Mucosa of stomach (tissue), 1 donor: ENCODE results near the gene WDR77.

Source experiments
- H3K27me3 ChIP-seq: one replicate; pipeline ENCODE4 v1.7.0; 2013; ENCODE audit warnings: mild to moderate bottlenecking, low read length; ENCODE audit not compliant: control insufficient read depth, insufficient read depth
- H3K36me3 ChIP-seq: one replicate; pipeline ENCODE4 v1.7.0; 2013; ENCODE audit warnings: low read length; ENCODE audit not compliant: control insufficient read depth, insufficient read depth
- H3K4me1 ChIP-seq: one replicate; pipeline ENCODE4 v1.7.0; 2013; ENCODE audit warnings: mild to moderate bottlenecking, low read length; ENCODE audit not compliant: control insufficient read depth, insufficient read depth
- H3K4me3 ChIP-seq: one replicate; pipeline ENCODE4 v1.7.0; 2013; ENCODE audit warnings: low read length
- H3K9ac ChIP-seq: one replicate; pipeline ENCODE4 v1.7.0; 2013; ENCODE audit warnings: mild to moderate bottlenecking, low read length, moderate library complexity
- H3K9me3 ChIP-seq: one replicate; pipeline ENCODE4 v1.7.0; 2013; ENCODE audit warnings: mild to moderate bottlenecking, low read length, moderate library complexity; ENCODE audit not compliant: control insufficient read depth
- donor health status: Pancreatic carcinoma.

The WDR77 gene

DNA sequence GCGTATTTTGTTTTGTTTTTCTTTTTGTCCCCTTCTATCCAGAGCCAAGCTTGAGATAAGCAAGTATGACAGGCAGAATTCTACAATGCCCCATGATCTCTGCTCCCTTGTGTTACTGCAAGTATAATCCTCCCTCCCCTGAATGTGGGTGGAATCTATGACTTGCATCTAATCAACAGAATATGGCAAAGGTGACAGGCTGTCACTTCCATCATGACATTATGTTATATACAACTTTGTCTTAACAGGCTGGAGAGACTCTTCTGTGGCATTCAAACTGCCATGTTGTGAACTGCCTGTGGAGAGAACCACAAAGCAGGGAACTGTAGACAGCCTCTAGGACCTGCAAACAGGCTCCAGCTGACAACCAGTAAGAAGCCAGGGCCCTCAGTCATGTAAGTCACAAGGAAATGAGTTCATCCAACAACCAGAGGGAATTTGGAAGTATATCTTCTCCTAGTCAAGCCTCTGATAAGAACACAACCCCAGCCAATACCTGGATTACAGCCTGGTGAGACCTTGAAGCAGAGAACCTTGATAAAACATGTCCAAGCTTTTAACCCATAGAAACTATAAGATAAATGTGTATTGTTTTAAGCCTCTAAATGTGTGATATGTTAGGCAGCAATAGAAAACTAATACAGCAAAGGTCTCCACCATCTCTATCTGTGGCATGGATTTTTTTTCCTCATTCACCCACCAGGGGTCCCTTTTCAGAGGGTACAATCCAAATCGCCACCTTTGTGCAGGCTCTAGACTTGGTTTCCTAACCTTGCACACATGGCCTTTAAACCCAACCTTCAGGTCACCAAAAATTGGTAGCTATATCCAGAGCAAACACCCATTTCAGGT is 19.0 kb upstream of the WDR77 start:
- H3K36me3 ChIP-seq = no peaks in the 10 kb centered on the region
- no peak overlapping the region for H3K9ac ChIP-seq
- no peak overlapping the region for H3K4me3 ChIP-seq
- no peaks in the 10 kb centered on the region for H3K4me1 ChIP-seq
- H3K9me3 ChIP-seq = no peaks in the 10 kb centered on the region
- H3K27me3 ChIP-seq = no peaks in the 10 kb centered on the region

DNA sequence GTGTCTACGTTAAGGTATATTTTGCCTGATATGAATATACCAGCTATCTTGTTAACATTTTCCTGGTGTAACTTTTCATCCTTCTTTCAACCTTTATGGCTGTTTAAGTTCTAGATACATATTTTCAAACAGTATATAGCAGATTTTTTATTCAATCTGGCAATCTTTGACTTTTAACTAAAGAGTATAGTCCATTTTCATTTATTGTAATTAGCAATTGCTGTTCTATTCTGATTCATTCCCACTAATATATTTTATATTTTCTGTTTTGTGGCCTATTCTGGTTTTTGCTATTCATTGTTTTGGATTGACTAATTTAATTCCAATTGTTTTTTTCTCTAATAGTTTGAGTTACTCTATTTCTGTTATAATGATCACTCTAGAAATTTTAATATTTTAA is 17.4 kb upstream of the WDR77 start:
- Histone ChIP-seq H3K27me3 (no peaks in the 10 kb centered on the region), H3K36me3 (no peaks in the 10 kb centered on the region), H3K4me1 (no peaks in the 10 kb centered on the region)

DNA sequence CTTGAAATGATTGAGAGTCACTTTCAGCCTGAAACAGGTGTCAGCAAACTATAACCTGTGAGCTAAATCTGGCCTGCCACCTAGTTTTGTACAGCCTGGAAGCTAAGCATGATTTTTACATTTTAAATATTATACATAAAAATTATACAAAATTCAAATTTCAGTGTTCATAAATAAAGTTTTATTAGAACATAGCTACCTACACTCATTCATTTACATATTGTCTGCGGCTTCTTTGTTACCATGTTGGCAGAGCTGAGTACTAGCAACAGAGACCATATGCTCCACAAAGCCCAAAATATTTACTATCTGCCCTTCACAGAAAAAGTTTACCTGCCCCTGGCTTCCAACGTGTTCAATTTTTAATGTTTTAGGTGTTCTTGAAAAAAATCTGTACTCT is 16.7 kb upstream of the WDR77 start:
- H3K27me3 ChIP-seq = no peaks in the 10 kb centered on the region
- H3K9me3 ChIP-seq = no peaks in the 10 kb centered on the region
- no peak overlapping the region for H3K9ac ChIP-seq
- H3K4me1 ChIP-seq = no peaks in the 10 kb centered on the region
- no peak overlapping the region for H3K4me3 ChIP-seq
- no peaks in the 10 kb centered on the region for H3K36me3 ChIP-seq

More for the DNA sequence above, 17.4 kb upstream of the WDR77 start:
- Histone ChIP-seq H3K4me3 (no peak overlapping the region), H3K9ac (no peak overlapping the region), H3K9me3 (no peaks in the 10 kb centered on the region)

DNA sequence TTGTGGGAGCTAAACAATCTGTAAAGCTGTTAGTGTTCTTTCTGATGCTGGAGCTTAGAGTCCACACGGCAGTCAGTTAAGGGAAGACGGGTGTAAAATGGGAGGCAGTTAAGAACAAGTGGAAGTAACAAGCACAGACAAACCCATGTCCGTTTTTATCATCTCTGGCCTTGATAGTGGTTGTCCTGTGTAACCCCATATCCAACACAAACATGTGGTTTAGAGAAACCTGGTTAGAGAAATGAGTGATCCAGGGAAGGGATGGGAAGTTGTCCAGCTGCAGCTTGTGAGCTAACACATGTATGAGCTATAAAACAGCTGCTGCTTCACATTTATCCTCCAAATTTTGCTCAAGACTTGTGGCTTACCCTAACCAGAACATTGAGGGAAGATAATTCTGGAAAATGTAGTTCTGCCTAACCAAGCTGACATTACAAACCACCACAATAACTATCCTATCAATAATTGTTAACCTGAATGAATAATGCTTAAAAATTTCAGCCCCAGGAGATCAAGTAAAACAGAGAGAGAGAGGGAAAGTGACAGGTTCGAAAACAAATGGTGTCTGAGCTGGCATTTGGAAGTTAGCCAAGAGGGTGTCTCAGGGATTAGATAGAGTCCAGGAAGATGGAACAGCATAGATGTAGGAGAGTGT is 14.1 kb upstream of the WDR77 start:
- Histone ChIP-seq H3K9ac (no peak overlapping the region), H3K4me3 (no peak overlapping the region), H3K27me3 (no peaks in the 10 kb centered on the region), H3K4me1 (no peaks in the 10 kb centered on the region), H3K36me3 (no peaks in the 10 kb centered on the region), H3K9me3 (no peaks in the 10 kb centered on the region)

DNA sequence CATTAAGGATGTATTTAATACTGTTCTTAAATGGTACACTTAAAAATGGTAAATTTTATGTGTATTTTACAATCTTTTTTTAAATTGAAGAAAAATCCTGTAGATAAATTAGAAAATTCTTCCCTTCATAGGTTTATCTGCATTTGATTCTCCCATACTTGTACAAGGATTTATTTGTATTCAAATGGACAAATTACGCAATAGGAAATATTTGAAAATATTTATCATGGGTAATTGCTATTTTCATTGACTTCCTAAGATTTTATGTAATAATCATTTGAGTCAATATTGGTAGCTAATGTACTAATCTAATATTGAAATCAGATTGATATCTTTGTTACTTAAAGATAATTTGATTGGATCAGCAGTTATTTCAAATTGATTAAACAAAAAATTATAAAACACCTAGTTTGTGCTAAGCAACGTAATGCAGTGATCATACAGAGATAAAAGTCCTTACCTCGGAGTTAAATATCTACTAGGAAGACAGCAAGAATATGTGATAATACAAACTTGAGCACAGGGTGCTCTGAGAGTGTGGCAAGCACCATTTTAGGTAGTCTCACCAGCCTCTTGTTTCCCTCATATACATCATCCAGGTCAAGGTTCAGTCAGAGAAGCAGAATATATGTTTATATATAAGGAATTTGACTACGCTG is 13.4 kb upstream of the WDR77 start:
- Histone ChIP-seq H3K9me3 (no peaks in the 10 kb centered on the region), H3K27me3 (no peaks in the 10 kb centered on the region), H3K36me3 (no peaks in the 10 kb centered on the region), H3K9ac (no peak overlapping the region), H3K4me3 (no peak overlapping the region), H3K4me1 (no peaks in the 10 kb centered on the region)

DNA sequence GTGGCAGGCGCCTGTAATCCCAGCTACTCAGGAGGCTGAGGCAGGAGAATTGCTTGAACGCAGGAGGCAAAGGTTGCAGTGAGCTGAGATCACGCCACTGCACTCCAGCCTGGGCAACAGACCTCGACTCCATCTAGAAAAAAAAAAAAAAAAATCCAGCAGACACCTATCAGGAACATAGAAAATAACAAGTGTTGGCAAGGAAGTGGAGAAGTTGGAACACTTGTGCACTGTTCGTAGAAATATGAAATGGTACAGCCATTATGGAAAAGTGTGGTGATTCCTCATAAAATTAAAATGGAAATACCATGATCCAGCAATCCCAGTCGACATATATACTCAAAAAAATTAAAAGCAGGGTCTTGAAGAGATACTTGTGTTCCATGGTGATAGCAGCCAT is 12.7 kb upstream of the WDR77 start:
- H3K36me3 ChIP-seq = no peaks in the 10 kb centered on the region

DNA sequence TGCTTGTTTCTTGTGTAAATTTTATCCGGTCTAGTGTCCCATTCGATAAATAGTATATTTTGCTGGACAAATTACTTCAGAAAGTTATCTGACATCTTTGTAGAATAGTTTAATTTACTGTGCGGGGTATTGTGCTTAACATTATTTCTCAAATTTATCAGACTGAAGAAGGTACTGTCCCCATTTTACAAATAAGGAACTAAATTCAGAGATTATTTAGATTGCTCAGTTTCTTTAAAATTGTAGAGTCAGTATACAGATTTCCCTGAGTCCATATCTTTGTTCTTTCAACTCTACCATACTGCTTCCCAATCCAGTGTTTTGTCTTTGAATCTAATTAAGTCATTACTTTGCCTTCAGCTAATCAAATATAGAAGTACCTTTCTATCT is 6.6 kb upstream of the WDR77 start:
- Histone ChIP-seq H3K4me1 (peaks cover 2% of the 10 kb centered on the region), H3K4me3 (no peak overlapping the region), H3K9me3 (no peaks in the 10 kb centered on the region), H3K36me3 (no peaks in the 10 kb centered on the region), H3K9ac (no peak overlapping the region), H3K27me3 (no peaks in the 10 kb centered on the region)

More for the DNA sequence above, 12.7 kb upstream of the WDR77 start:
- H3K9me3 ChIP-seq = no peaks in the 10 kb centered on the region
- no peak overlapping the region for H3K9ac ChIP-seq
- no peaks in the 10 kb centered on the region for H3K27me3 ChIP-seq
- H3K4me1 ChIP-seq = no peaks in the 10 kb centered on the region
- H3K4me3 ChIP-seq = no peak overlapping the region

DNA sequence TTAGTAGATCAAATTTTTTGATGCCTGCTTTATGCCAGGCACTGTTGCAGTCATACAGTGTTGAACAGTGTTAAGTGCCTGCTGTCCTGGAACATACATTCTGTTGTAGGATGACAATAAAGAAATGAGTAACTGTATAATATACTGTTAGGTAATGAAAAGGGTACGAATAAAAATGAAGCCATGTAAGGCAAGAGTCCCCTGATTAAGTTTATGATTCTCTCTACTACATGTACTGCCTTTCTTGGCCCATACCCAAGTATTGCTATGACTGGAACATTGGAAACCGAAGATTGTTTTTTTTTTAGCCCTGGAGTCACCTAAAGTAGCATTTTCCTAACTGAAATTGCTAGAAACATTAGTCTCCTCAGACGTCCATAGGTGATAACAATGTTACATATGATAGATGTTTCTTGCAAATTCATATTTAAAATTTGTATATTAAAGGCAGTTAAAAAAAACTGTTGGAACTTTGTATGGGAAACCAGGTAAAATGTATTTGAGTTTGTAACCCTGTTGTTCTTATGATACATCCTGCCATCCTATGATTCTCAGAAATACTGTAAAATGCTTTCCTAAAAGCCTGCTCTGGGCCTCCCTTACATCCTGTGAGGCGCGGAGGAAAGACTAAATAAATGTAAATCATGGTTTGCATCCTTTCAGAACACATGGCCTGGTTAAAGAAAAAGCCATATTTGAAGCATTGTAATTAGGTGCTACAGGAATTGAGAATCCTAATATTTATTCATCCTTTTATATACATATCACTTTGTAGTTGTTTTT is 6.0 kb upstream of the WDR77 start:
- Histone ChIP-seq H3K9ac (no peak overlapping the region), H3K27me3 (no peaks in the 10 kb centered on the region), H3K9me3 (no peaks in the 10 kb centered on the region), H3K36me3 (no peaks in the 10 kb centered on the region), H3K4me1 (peaks cover 8% of the 10 kb centered on the region), H3K4me3 (no peak overlapping the region)

DNA sequence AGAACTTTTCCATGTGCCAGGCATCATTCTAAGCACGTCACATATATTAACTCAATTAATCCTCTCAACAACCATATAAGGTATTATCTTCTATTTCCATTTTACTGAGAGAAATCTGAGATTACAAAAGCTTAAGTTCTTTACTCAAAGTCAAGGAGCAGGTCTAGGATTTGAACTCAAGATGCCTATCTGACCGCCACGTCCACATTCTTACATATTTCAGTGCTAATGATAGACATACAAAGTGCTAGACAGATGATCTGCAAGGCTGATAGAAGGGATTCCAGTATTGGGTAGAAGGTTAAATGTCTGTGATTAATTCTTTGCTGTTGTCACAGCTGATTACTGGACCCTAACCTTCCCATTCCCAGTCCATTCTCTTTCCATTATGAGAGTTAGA is 4.7 kb upstream of the WDR77 start:
- Histone ChIP-seq H3K27me3 (no peaks in the 10 kb centered on the region), H3K4me1 (peaks cover 10% of the 10 kb centered on the region), H3K36me3 (no peaks in the 10 kb centered on the region), H3K9me3 (no peaks in the 10 kb centered on the region), H3K4me3 (no peak overlapping the region), H3K9ac (no peak overlapping the region)

DNA sequence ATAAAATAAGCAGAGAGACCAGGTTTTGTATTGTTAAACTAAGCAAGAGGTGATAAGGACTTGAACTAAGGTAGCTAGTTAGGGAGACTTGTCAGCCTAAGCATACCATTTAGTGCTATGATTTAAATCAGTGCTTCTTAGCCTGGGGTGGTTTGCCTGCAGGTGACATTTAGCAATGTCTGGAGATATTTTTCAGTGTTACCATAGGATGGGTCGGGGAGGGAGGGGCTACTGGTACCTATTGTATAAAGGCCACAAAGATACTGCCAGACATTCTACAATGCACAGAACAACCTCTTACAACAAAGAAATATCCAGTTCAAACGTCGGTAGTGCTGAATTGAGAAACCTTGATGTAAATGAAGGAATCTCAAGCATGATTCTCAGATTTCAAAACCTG is 3.5 kb upstream of the WDR77 start:
- Histone ChIP-seq H3K9me3 (no peaks in the 10 kb centered on the region), H3K36me3 (no peaks in the 10 kb centered on the region), H3K9ac (no peak overlapping the region), H3K4me1 (peaks cover 14% of the 10 kb centered on the region), H3K27me3 (no peaks in the 10 kb centered on the region), H3K4me3 (no peak overlapping the region)

DNA sequence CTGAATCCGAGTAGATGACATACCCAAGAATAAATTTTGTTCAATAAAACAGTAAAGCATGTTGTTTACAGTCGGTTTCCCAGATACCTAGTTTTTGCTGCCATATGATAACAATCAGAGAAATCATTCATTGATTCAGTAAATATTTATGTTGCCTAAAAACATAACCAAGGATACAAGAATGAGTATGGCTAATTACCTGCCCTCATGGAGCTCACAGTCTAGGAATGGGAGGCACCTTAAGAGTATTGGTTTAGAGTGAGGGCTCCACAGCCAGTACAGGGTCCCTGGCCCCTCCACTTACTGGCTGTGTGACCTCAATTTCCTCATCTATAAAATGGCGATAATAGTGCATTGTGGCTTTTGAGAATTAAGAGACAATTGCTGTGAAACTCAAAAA is 1.1 kb upstream of the WDR77 start:
- no peaks in the 10 kb centered on the region for H3K27me3 ChIP-seq
- peak overlapping the region; percentile 96 for H3K9ac ChIP-seq
- peak overlapping the region; percentile 99 for H3K4me3 ChIP-seq
- H3K36me3 ChIP-seq = no peaks in the 10 kb centered on the region
- peaks cover 30% of the 10 kb centered on the region for H3K4me1 ChIP-seq
- no peaks in the 10 kb centered on the region for H3K9me3 ChIP-seq

DNA sequence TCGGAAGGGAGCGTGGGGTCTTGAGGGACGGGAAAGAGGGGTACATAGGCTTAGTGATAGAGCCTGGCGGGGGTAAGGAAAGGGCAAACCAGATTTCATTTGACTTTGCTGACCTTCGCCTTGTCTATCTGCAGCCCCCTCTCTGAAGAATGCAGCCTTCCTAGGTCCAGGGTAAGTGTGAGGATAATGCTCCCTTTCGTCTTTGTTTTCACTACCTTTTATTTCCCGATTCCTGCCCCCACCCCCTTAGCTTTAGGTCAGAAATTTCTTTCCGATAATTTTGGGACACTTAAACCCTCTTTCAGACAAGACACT is 604 bp upstream of the WDR77 start:
- Histone ChIP-seq H3K4me3 (peak overlapping the region; percentile 99), H3K27me3 (no peaks in the 10 kb centered on the region), H3K9ac (peak overlapping the region; percentile 96), H3K4me1 (peaks cover 30% of the 10 kb centered on the region), H3K36me3 (no peaks in the 10 kb centered on the region), H3K9me3 (no peaks in the 10 kb centered on the region)
